Measurements from ENCODE around the gene GNG7.

- TF ChIP-seq CTCF (IDR thresholded peaks at IDR 0.05) (no peak), EP300 (IDR thresholded peaks at IDR 0.05) (no peak), POLR2A (IDR thresholded peaks at IDR 0.05) (no peak)
Observed at GRCh38 chr19:2616741-2617392, 85.6 kb downstream of the GNG7 start.
